GM12878 (cell line): Measurements from ENCODE around the gene SLC10A4. TPM values are rescaled to one million over a fixed set of nuclear protein-coding genes. Genes with fewer than 3 reads are reported as not detected.

Source experiments
- ATAC-seq: fragments of 200-7000 bp; cut with Tn5 transposase; 3 replicates; pipeline ENCODE4 v1.9.1; 2020; ENCODE audit warnings: mild to moderate bottlenecking, moderate library complexity
- BruUV-seq: library from RNA; stranded (reverse); fragments of 400-500 nt; replicated peaks from 2 replicates; lab custom pipeline; 2021; lab: Mats Ljungman, UMichigan
- CTCF ChIA-PET: fragments of 300-600 bp; sonication (Branson Sonifier 250); formaldehyde crosslinking; extraction: SDS; loops from one replicate; lab custom pipeline; 2021; ENCODE audit warnings: inconsistent platforms; lab: Yijun Ruan, JAX
- POLR2A ChIA-PET: fragments of 350-600 bp; formaldehyde crosslinking; extraction: SDS; loops from one replicate; lab custom pipeline; 2021; ENCODE audit warnings: inconsistent platforms; lab: Charles Lee
- RAD21 ChIA-PET: fragments of 300-600 bp; sonication (Branson Sonifier 250); formaldehyde crosslinking; loops from one replicate; lab custom pipeline; 2023; ENCODE audit warnings: antibody characterized with exemption; ENCODE audit not compliant: unreplicated experiment; lab: Charles Lee
- SMC1A ChIA-PET: fragments of 300-600 bp; sonication (Branson Sonifier 250); formaldehyde crosslinking; loops from one replicate; lab custom pipeline; 2023; ENCODE audit not compliant: unreplicated experiment, uncharacterized antibody; lab: Charles Lee
- DNase-seq: peaks from one replicate; pipeline ENCODE4 v3.0.0-alpha.2; 2011; ENCODE audit warnings: low read depth, low spot score
- FAIRE-seq: peaks from 3 replicates; lab custom pipeline; 2011; peaks lifted over from hg19 to GRCh38; lab: Jason Lieb, UNC
- H2AFZ ChIP-seq: 2 replicates; pipeline ENCODE4 v1.6.0; 2011; ENCODE audit warnings: low read depth, low read length, control low read depth; ENCODE audit not compliant: control insufficient read depth
- H3K27ac ChIP-seq: 2 replicates; pipeline ENCODE4 v1.5.1; 2011; ENCODE audit warnings: control low read depth; ENCODE audit not compliant: control insufficient read depth, insufficient read depth
- H3K27me3 ChIP-seq, 2 experiments: replicated peaks in 1 of 2; 2 replicates each; pipeline versions ENCODE4 v1.6.0 to v1.6.1; 2011; ENCODE audit warnings: low read length in 1 of 2; ENCODE audit not compliant: control insufficient read depth in 2 of 2, insufficient read depth in 2 of 2
- H3K36me3 ChIP-seq, 2 experiments: 2 replicates each; pipeline ENCODE4 v1.5.1; 2011; ENCODE audit warnings: low read length in 1 of 2; ENCODE audit not compliant: control insufficient read depth in 2 of 2, insufficient read depth in 2 of 2
- H3K4me1 ChIP-seq: 2 replicates; pipeline ENCODE4 v1.6.1; 2011; ENCODE audit warnings: mild to moderate bottlenecking, low read length, moderate library complexity, mixed read lengths; ENCODE audit not compliant: control insufficient read depth, insufficient read depth
- H3K4me2 ChIP-seq: 2 replicates; pipeline ENCODE4 v1.6.0; 2011; ENCODE audit warnings: control low read depth; ENCODE audit not compliant: control insufficient read depth, insufficient read depth
- H3K4me3 ChIP-seq: fragments of 200-600 bp; sonication (generic); 2 replicates; pipeline ENCODE4 v1.5.1; 2016
- H3K79me2 ChIP-seq: 2 replicates; pipeline ENCODE4 v1.6.0; 2011; ENCODE audit warnings: low read length; ENCODE audit not compliant: control insufficient read depth, insufficient read depth
- H3K9ac ChIP-seq: 2 replicates; pipeline ENCODE4 v1.8.0; 2011; ENCODE audit warnings: low read length, control low read depth, mixed read lengths; ENCODE audit not compliant: control insufficient read depth, insufficient read depth
- H3K9me3 ChIP-seq: replicated peaks from 3 replicates; pipeline ENCODE4 v1.5.1; 2011; ENCODE audit warnings: mild to moderate bottlenecking, low read length; ENCODE audit not compliant: control insufficient read depth, insufficient read depth
- H4K20me1 ChIP-seq: 2 replicates; pipeline ENCODE4 v1.6.0; 2011; ENCODE audit not compliant: control insufficient read depth, insufficient read depth
- ATF7 ChIP-seq: fragments of 450-650 bp; IDR thresholded peaks from 2 replicates; pipeline ENCODE4 v1.6.1; 2016; ENCODE audit warnings: low read depth, mild to moderate bottlenecking
- BACH1 ChIP-seq: fragments of 450-650 bp; IDR thresholded peaks from 2 replicates; pipeline ENCODE4 v1.6.1; 2017; ENCODE audit warnings: mild to moderate bottlenecking, borderline replicate concordance
- BCLAF1 ChIP-seq: fragments of 450-650 bp; IDR thresholded peaks from 2 replicates; pipeline ENCODE4 v1.6.1; 2017; ENCODE audit warnings: antibody characterized with exemption, mild to moderate bottlenecking, moderate library complexity
- GABPA ChIP-seq: IDR thresholded peaks from 2 replicates; pipeline ENCODE4 v1.6.1; 2014; ENCODE audit warnings: antibody characterized with exemption, low read depth, mild to moderate bottlenecking, inconsistent platforms
- JUNB ChIP-seq: IDR thresholded peaks from 2 replicates; pipeline ENCODE4 v1.6.1; 2016; ENCODE audit warnings: antibody characterized with exemption, mild to moderate bottlenecking
- KLF5 ChIP-seq: fragments of 450-650 bp; IDR thresholded peaks from 2 replicates; pipeline ENCODE4 v1.6.1; 2014; ENCODE audit warnings: mild to moderate bottlenecking; ENCODE audit not compliant: partially characterized antibody
- MTA3 ChIP-seq: IDR thresholded peaks from 2 replicates; pipeline ENCODE4 v1.6.1; 2012; ENCODE audit warnings: low read length, inconsistent platforms, borderline replicate concordance
- PKNOX1 ChIP-seq: fragments of 450-650 bp; IDR thresholded peaks from 2 replicates; pipeline ENCODE4 v1.6.1; 2016; ENCODE audit warnings: mild to moderate bottlenecking
- POLR2AphosphoS2 ChIP-seq: IDR thresholded peaks from 2 replicates; pipeline ENCODE4 v1.6.1; 2011; ENCODE audit warnings: low read depth, mild to moderate bottlenecking, low read length, improper control_type of control experiment, moderate library complexity
- RBBP5 ChIP-seq: fragments of 200-600 bp; sonication (generic); conservative IDR thresholded peaks from 2 replicates; pipeline ENCODE4 v1.6.1; 2016
- RUNX3 ChIP-seq: IDR thresholded peaks from 2 replicates; pipeline ENCODE4 v1.6.1; 2012; ENCODE audit warnings: low read length, inconsistent platforms
- SIN3A ChIP-seq: IDR thresholded peaks from 2 replicates; pipeline ENCODE4 v1.6.1; 2012; ENCODE audit warnings: low read depth, low read length, improper control_type of control experiment
- ZNF24 ChIP-seq: fragments of 450-650 bp; IDR thresholded peaks from 2 replicates; pipeline ENCODE4 v1.6.1; 2017; ENCODE audit warnings: antibody characterized with exemption, mild to moderate bottlenecking
- WGBS: methylation state at CpG from one replicate; pipeline ENCODE4 v1.1.6; 2016; ENCODE audit warnings: low lambda C conversion rate; ENCODE audit not compliant: insufficient replicate concordance, insufficient coverage; ENCODE audit errors: missing lambda C conversion rate; 5-methylcytosine and 5-hydroxymethylcytosine counted together
- in situ Hi-C: fragments of 300-500 bp; cut with MboI; formaldehyde crosslinking; loops from 9 replicates; pipeline ENCODE4 v1.14.3; 2018; ENCODE audit warnings: mixed read lengths
- intact Hi-C: fragments of 100-400 bp; cut with micrococcal nuclease; formaldehyde crosslinking; loops from one replicate; pipeline ENCODE4 v1.14.2; 2022; ENCODE audit not compliant: unreplicated experiment
- polyA plus RNA-seq, 11 experiments: library from polyadenylated mRNA; depleted of rRNA in 4 of 11; unstranded in 6 of 11; stranded (reverse) in 5 of 11; fragments of >200 nt; fragmentation: Nextera tagmentation in 4 of 11; fragmentation: Illumina TruSeq in 1 of 11; extraction: Ambion mirVana in 4 of 11; extraction: Trizol in 1 of 11; gene quantifications; 1 replicate in 1 of 11; 2 replicates in 10 of 11; pipeline versions ENCODE4 v1.2.1 to v1.2.3, GENCODE V29; 2011 to 2016; ENCODE audit warnings: inconsistent platforms in 2 of 11, missing spikeins in 2 of 11, low read depth in 1 of 11
- total RNA-seq, 4 experiments: library from RNA; depleted of rRNA in 3 of 4; stranded (reverse); fragments of >200 nt in 3 of 4; fragmentation: Illumina TruSeq in 1 of 4; extraction: Trizol in 1 of 4; gene quantifications; 2 replicates each; pipeline versions ENCODE4 v1.2.1 to v1.2.3, GENCODE V29; 2013 to 2021

The SLC10A4 gene
- total and polyA plus RNA-seq, 10 of the 15 experiments (the other 5 are each of a cell fraction or from before 2014, with no cell fraction given) = 0.12 TPM; not detected in 9

- in situ Hi-C loops = no loop called here
- Histone ChIP-seq H3K4me1 (peaks cover 17% of the 10 kb centered on the region), H2AFZ (no peak overlapping the region), H3K36me3 (peaks cover 0 to 7% of the 10 kb centered on the region in 2 experiments; a peak in 2 of 4 replicates), H3K79me2 (no peaks in the 10 kb centered on the region), H3K9me3 (no peaks in the 10 kb centered on the region), H3K4me2 (peak overlapping the region; percentile 43), H3K27ac (peak overlapping the region; percentile 28), H3K4me3 (no peak overlapping the region), H4K20me1 (no peaks in the 10 kb centered on the region; the same call in 1 of the 2 replicates), H3K27me3 (no peaks in the 10 kb centered on the region), H3K9ac (no peak overlapping the region)
- DNase-seq (no peak), FAIRE-seq (no peak), ATAC-seq (no peak)
- ChIA-PET POLR2A (no interaction called here), RAD21 (no interaction called here), SMC1A (no interaction called here), CTCF (interaction anchor here (1.3 to 1.5 kb wide), 2 partner anchors 11 to 22 kb away, joined by 3 to 4 read pairs; no protein-coding TSS in a partner anchor)
- intact Hi-C loops = loop anchor here (5.0 kb wide), 1 partner anchor 52 kb away; no protein-coding TSS in a partner anchor
- WGBS = 96% methylated on average over 4 of the region's 4 CpGs
- BruUV-seq = TSS peak; percentile 45
- TF ChIP-seq MTA3 (no peak), POLR2AphosphoS2 (no peak), SIN3A (no peak), RBBP5 (no peak), KLF5 (no peak)
Observed at GRCh38 chr4:48498895-48499294, 15.8 kb downstream of the SLC10A4 start.

- peak; percentile 88 for ATAC-seq
- H3K4me3 ChIP-seq = no peak overlapping the region
- ChIA-PET CTCF (interaction anchor here (1.3 to 1.5 kb wide), 2 partner anchors 10 to 23 kb away, joined by 3 to 4 read pairs; no protein-coding TSS in a partner anchor), RAD21 (no interaction called here), POLR2A (interaction anchor here (0.6 kb wide), 1 partner anchor 12 kb away, joined by 7 read pairs; no protein-coding TSS in a partner anchor), SMC1A (no interaction called here)
- H3K9ac ChIP-seq = no peak overlapping the region
- H3K27me3 ChIP-seq = no peaks in the 10 kb centered on the region
- WGBS = 2% methylated on average over 3 of the region's 3 CpGs
- no peaks in the 10 kb centered on the region; the same call in 1 of the 2 replicates for H4K20me1 ChIP-seq
- BruUV-seq = no TSS peak
- no peaks in the 10 kb centered on the region for H3K79me2 ChIP-seq
- FAIRE-seq = peak; percentile 96
- peaks cover 17% of the 10 kb centered on the region for H3K4me1 ChIP-seq
- peaks cover 0 to 7% of the 10 kb centered on the region in 2 experiments; a peak in 2 of 4 replicates for H3K36me3 ChIP-seq
- no peak overlapping the region for H2AFZ ChIP-seq
- H3K27ac ChIP-seq = peak overlapping the region; percentile 28
- intact Hi-C loops (loop anchor here (5.0 kb wide), 1 partner anchor 52 kb away; no protein-coding TSS in a partner anchor), in situ Hi-C loops (no loop called here)
- H3K9me3 ChIP-seq = no peaks in the 10 kb centered on the region
- peak overlapping the region; percentile 43 for H3K4me2 ChIP-seq
- DNase-seq = peak; percentile 45
- TF ChIP-seq ATF7 (peak; percentile 50; the same call in 1 of the 2 replicates), MTA3 (peak; percentile 75; the same call in 1 of the 2 replicates), PKNOX1 (no peak), ZNF24 (no peak), GABPA (peak; percentile 64), RUNX3 (peak; percentile 60), BCLAF1 (no peak), BACH1 (no peak), JUNB (peak; percentile 90)
Observed at GRCh38 chr4:48499551-48500066, 16.5 kb downstream of the SLC10A4 start.
